SK-N-MC (cell line): ENCODE measurements around the gene IRF2BPL.
A peak's percentile ranks its signal among the peaks of the same experiment; 100 is the strongest.

Experiments
- EZH2 ChIP-seq: fragments of 200-600 bp; sonication (generic); IDR thresholded peaks from one replicate; pipeline ENCODE4 v1.6.1; 2017; ENCODE audit warnings: antibody characterized with exemption
- POLR2AphosphoS5 ChIP-seq: IDR thresholded peaks from 2 replicates; pipeline ENCODE4 v1.6.1; 2012; ENCODE audit warnings: mild to moderate bottlenecking, low read depth, low read length, borderline replicate concordance

- no peak for TF ChIP-seq EZH2
- peak; percentile 74; the same call in 1 of the 2 replicates for TF ChIP-seq POLR2AphosphoS5
These were observed 11.7 kb upstream of the IRF2BPL start for GRCh38 chr14:77040059-77040740.
